ENCODE results near the gene ANKRD12.

The ANKRD12 gene

DNA sequence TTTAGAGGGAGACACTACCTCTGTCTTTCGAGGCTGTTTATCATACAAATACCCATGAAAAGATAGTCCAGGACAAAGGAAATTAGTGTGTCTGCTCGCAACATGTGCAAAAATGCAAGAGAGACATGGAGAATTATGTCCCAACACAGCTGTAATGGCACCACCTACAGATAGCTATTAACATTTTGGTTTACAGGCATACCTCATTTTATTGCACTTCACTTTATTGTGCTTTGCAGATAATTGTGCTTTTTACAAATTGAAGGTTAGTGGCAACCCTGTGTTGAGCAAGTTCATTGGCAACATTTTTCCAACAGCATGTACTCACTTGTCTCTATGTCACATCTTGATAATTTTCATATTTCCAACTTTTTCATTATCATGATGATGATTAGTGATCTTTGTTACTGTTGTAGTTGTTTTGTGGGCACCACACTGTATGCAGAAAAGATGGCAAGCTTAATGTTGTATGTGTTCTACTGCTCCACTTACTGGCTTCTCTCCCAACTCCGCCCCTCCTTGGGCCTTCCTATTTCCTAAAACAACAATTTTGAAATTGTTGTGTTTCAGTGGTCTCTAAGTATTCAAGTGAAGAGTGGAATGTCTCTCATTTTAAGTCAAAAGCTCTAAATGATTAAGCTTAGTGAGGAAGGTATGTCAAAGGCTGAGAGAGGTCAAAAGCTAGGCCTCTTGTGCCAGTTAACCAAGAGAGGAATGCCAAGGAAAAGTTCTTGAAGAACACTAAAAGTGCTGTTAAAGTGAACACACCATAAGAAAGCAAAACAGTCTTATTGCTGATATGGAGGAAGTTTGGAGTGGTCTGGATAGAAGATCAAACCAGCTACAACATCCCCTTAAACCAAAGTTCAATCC, 52.0 kb downstream of the ANKRD12 start:
- DNase-seq, result no peak

DNA sequence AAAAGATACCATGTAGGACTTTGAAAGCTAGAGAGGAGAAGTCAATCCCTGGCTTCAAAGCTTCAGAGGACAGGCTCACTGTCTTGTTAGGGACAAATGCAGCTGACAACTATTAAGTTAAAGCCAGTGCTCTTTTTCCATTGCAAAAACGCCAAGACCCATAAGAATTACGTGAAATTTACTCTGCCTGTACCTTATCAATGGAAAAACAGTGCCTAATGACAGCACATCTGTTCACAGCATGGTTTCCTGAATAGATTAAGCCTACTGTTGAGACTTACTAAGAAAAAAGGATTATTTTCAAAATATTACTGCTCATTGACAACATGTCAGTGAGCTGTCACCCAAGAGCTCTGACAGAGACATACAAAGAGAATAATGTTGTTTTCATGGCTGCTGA, 52.9 kb downstream of the ANKRD12 start:
- DNase-seq, result no peak

DNA sequence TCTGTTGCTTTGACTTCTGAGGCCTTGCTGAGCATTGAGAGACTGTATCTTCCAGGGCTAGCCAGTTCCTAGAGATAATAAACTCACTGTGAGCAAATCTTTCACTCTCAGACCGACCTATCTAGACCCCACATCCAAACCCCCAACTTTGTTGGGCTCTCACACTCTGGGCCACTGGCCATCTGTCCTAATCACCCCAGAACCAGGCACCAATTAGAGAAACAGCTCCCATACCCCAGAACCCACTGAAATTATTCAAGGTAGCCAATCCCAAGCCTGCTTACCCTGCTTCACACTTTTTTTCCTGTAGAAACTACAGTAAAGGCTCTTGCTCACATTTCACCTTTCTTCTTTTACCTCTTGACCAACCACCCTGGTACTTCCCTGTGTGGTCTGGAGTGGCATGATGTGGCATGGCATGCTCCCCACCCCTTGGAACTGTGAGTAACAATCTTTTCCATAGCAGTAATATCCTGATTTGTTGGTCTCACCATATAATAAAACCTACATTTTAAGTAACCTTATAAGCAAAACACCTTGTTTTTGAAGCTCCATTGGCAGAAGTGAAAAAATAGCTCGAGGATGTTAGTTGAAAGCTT, 55.2 kb downstream of the ANKRD12 start:
- DNase-seq, result no peak

DNA sequence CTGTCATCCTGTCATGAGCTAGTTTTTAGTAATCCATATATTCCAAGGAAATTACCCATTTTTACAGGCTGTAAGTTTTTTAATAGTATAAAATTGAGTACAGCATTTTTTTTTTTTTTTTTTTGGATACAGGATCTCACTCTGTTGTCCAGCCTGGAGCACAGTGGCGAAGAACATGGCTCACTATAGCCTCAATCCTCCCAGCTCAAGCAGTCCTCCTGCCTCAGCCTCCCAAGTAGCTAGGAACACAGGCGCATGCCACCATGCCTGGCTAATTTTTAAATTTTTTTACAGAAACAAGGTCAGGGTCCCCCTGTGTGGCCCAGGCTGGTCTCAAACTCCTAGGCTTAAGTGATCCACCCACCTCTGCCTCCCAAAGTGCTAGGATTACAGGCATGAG, 56.5 kb downstream of the ANKRD12 start:
- DNase-seq, result no peak

DNA sequence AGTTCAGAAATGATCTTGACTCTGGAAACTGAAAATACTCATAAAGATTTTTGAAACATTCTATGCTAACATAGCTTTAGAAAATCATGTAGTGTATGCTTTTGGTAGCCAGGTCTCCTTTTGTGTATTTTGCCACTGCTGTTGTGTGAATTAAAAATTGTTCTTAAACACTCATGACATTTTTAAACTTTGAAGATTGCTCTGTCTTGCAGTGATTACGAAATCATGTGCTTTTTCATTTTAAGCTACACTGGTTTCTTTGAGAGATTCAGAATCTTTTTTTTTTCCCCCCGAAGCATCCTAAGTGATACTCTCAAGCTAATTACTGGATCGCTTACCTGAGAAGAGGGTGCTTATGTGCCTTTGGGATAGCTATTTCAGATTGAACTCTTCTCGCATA, 60.0 kb downstream of the ANKRD12 start:
- no peak for DNase-seq

DNA sequence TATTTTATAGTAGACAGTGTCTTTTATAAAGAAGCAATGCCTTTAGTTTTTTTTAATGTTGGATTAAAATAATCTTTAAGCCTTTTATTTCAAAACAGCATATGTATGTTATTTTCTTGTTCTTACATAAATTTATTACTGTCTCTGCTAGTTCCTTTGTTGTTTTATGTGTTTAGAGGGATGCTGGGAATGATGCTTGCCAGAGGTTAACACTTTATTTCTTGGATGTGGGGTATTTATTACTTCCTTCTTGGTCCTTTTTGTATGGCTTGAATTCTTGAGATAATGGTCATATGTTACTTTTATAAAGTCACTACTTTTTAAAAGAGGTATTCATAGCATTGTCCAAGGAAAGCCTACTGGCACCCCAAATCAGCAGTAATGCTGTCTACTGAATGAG, 63.1 kb downstream of the ANKRD12 start:
- DNase-seq, result no peak

DNA sequence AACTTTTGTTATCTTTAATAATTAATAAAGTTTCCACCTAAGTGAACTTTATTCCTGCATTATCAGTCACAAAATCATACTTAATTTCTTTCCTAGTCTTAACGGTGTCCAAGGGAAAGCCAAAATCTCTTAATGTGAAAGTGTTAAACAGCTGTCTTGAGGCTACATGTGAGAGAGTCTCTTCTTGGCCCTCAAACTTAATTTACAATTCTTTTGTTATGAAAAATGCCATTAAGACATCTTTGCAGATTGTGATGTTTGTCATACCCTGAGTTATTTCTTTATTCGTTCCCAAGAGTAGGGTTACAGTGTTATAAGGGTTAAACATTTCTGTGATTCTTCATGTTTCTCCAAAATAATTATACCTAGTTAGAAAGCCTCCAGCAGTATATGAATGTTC, 64.6 kb downstream of the ANKRD12 start:
- no peak for DNase-seq

DNA sequence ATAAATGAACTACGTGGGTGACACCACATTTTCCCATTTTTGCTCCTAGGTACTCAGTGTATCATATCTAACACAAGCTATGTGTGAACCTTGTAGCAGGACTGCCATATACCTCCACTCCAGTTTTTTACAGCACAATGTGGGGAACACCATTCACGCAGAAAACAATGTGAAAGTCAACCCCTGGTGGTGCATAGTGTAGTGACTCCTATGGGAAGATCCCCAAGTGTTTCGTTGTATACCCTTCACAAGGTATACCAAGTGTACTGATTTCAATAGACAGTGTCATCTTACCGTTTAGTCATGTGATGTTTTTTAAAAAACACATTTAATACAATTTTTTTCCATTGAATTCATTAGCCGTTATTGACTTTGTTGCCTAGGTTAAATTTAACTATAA, 68.1 kb downstream of the ANKRD12 start:
- DNase-seq, result no peak

DNA sequence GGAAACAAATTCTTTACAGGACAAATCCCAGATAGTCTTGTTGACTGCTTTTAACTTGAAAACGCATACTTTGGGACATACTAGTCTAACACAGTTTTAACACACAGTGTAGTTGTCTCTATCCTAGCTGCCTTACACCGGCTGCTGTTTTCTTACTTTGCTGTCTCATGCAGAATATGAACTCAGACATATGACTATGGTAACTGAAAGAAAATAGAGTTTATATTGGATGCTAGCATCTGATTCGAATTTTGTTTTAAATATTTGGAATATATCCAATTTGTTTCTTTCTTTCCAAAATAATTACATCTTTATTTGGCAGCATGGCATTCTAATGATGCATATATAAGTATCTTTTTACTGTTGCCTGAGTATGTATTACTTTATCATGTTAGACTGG, 69.8 kb downstream of the ANKRD12 start:
- no peak for DNase-seq

DNA sequence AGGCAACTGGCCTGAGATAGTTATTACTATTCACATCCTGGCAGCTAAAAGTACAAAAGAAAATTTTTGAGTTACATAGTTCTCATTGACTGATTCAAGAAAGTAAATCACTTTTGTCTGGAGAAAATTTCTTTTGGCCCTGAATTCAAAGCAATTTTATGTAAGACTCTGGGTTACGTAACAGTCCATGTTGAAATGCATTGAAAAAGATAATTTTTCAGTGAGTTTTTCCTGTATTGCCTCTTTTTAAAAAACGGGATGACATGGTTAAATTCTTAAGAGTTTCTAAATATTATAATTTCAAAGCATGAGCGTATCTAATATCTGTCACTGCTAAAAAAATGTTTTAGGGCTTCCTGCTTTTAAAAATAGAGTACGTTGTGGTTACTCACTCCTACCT, 72.7 kb downstream of the ANKRD12 start:
- DNase-seq, result no peak

DNA sequence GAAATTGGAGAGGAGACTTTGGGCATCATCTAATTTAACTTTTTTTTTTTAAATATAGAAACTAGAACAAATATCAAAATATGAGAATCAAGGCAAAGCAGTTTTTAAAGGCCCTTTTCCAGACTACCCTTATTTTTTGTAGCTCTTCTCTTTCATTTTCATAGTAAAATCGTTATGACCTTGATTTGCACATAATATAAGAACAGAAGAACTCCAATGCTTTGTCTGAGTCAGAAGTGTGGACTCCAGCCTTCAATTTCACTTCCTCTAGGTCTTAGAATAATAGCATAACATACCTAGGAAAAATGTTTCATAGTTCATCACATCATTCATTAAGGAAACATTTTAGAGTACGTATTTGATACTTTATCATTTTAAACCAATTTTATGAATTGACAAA, 74.4 kb downstream of the ANKRD12 start:
- no peak for DNase-seq

DNA sequence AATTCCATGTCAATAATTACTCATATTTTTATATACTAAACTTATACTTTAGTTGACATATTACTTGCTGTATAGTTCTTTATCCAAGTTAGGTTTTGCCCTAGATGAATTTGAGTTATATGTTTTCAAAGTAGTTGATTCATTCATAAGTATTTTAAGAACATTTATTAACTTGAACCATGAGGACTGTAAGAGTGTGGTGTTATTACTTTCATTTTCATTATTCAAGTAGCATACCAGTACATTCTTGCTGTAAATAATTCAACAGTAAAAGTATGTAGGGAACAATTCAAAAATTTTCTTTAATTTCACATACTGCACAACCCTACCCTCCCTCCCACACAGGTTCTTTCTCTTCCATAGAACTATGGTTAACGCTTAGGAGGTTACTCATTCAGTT, 75.4 kb downstream of the ANKRD12 start:
- DNase-seq, result no peak

DNA sequence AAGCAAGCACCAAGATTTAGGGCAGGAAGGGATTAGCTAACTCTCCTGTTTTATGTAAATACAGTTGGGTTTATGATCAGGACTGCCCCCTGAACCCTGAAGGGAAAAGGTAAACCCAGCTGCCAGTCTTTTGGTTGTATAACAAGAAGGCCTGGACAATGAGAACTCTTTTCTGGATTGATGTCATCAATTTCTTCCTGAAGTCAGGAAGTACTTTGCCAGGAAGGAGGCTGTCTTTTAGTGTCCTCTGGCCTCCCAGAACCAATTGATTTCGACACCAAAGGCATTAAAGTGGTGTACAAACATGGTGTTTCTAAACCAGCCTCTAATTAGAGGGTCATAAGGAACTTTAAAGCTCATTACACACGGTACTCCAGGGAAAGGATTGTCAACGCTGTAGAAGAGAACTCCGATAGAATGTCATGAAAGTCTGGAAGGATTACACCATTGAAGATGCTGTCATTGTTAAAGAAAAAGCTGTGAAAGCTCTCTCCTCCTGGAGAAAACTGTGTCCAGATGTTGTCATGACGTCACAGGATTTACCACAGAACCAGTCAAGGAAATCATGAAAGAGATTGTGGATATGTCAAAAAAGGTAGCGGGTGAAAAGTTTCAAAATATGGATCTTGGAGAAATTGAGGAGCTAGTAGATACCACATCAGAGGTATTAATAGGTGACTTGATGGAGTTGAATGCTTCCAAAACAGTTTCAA, 78.8 kb downstream of the ANKRD12 start:
- DNase-seq, result no peak

DNA sequence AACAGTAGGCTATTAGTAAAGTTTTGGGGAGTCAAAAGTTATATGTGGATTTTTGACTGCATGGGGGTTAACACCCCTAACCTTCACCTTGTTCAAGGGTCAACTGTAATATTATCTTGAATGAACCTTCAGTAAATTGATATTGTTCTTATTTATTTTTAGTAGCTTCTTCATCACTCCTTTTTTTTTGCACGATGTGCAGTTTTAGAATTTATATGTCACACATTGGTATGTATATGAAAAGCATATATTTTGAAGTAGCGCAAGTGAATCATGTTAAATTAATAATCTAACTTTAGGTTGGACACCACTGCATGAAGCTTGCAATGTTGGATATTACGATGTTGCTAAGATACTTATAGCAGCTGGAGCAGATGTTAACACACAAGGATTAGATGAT, 79.9 kb downstream of the ANKRD12 start:
- no peak for DNase-seq

DNA sequence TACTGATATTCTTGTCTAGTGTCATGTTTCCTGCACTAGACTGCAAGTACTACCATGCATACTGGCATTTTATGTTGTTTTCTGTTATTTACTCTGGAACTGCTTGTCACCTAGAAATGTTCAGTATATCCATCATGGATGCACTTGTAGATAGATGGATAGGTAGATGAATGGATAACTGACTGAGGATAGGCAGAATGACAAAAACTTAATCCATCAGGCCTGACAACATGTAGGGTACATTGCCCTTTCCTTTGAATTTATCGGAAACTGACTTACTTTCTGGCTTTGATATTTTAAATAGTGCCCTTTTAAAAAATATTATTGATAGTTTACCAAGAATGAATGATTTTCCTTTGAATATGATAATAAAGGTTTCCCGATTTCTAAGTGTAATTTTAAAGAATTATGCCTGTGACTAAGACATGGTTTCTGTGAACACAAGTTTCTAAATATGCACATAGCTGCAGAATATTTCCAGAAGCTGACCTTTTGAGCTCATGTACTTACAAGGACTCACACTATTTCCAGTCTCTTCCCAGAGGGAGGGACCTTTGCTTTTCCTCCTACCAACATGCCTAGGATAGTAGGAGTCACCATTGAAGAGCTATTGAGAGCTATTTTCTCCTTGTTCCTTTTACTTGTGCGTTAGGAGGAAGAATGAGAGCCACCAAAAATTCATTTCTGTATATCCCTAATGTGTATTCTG, 81.3 kb downstream of the ANKRD12 start:
- DNase-seq, result no peak

DNA sequence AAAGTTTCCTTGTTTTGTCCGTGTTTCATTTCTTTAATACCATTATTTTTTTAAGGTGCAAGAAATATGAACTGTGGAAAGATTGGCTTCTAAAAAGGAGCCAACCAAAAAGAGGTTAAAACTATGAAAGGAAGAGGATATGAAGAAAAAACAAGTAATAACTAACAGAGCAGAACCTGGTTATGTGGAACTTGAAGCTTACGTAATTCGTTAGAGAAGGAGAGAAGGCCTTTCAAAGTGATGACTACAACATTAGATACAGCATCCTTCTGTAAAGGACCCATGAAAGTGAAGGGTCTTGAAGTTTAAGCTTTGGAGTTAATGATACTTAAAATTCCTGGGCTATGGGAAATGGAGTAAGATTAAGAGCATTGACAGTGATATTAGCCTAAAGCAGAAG, 84.5 kb downstream of the ANKRD12 start:
- DNase-seq, result no peak

DNA sequence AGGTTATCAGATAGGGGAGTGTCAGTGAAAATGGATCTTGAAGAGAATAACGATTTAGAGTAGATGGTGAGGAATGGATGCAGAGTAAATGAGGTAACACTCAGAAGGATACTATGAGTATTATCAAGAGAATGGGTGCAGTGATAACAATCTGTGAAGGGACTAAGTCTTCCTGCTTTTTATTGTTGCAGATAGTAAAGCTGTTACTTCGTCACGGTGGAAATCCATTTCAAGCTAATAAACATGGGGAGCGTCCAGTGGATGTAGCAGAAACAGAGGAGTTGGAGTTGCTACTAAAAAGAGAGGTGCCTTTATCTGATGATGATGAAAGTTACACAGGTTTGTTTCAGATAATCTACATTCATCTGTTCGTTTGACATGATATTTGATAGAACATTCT, 85.1 kb downstream of the ANKRD12 start:
- no peak for DNase-seq

DNA sequence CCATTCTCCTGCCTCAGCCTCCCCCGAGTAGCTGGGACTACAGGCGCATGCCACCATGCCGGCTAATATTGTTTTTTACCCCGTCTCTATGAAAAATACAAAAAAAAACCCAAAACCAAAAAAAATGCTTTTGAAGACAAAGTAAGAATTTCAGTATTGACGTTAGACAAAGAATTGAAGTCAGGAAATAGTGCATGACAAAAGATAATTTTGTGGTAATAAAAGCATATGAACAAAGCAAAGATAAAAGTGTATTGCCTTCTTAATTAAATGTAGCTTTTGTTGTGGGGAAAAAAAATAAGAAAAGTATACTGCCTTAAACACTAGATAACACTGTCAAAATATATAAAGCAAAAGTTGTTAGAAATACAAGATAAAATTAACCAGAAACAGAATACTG, 86.8 kb downstream of the ANKRD12 start:
- no peak for DNase-seq

DNA sequence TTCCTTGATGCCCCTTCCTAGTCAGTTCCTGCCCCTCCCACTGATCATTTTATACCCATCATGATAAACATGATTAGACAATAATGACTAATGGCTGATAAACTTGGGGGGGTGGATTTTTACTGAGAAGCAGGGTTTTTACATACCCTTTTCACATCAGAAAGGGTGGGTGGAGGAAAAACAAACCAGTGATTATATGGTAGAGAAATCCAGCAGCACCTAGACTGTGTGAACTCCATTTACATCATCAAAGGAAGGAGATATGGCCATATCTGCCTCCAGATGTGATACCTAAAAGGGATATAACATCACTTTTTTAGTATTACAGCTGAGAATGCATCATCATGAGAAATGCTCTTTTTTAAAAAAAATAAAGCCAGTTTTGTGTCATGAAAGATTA, 89.9 kb downstream of the ANKRD12 start:
- no peak for DNase-seq

DNA sequence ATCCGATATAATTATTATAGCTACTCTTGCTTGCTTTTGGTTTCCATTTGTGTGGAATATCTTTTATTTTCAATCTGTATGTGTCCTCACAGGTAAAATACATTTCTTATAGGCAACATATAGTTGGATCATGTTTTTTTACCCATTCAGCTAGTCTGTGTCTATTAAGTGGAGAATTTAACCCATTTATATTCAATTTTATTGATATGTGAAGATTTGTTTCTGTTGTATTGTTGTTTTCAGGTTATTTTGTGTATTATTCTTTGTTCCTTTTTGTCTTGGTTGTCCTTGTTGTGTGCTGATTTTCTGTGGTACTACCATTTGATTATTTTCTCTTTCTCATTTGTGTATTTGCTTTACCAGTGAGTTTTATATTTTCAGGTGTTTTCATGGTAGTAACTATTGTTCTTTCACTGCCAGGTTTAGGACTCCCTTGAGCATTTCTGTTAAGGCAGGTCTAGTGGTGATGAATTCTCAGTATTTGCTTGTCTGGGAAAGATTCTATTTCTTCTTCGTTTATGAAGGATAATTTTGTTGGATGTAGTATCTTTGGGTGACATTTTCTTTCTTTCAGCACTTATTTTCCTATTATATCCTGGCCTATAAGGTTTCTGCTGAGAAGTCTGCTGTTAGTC, 95.4 kb downstream of the ANKRD12 start:
- DNase-seq, result no peak

DNA sequence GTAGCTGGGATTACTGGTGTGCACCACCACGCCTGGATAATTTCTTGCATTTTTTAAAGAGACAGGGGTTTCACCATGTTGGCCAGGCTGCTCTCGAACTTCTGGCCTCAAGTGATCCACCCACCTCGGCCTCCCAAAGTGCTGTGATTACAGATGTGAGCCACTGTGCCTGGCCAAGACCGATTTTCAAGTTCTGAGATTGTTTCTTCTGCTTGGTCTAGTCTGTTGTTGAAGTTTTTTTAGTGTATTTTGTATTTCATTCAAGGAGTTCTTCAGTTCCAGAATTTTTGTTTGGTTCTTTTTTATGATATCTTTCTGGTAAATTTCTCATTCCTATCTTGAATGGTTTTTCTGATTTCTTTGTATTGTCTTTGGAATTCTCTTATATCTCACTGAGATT, 96.4 kb downstream of the ANKRD12 start:
- no peak for DNase-seq

DNA sequence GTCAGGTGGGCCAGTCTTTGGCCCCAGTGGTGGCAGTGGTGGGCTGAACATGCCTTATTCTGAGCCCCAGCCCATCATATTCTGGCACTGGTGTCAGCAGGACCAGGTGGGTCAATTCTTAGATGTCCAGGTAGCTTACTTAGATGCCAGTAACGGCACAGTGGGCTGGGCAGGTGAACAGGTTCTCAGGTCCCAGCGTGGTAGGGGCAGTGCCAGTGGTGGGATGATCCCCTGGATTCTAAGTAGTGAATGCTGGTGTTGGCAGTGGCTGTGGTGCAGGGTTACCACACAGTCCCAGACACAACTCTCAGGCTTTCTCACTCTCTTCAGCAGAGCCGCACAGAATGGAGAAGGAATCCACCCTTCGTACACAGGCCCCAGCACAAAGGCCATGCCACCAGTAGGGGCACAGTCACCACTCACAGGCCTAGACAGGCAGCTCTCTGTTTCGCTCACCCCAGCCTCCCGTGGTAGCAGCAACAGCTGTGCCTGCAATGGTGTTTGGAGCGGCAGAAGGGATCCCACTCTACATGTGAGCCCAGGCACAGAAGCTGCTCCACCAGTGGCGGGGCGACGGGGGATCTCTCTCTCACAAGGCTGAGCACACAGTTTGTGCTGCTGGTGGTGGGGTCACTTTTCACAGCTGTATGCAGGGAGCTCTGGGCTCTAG, 97.3 kb downstream of the ANKRD12 start:
- DNase-seq, result no peak

Data from cerebellar nuclear complex (tissue), 1 donor.